Neural cell (in vitro differentiated cells): ENCODE results near the gene PMEPA1.

ENCODE experiments used
- EP300 ChIP-seq: fragments of 450-650 bp; conservative IDR thresholded peaks from 2 replicates; pipeline ENCODE4 v1.6.1; 2014; ENCODE audit warnings: antibody characterized with exemption, mild to moderate bottlenecking, moderate library complexity; ENCODE audit not compliant: poor library complexity, severe bottlenecking
- TF ChIP-seq, protein P1 (sequence below): fragments of 450-650 bp; IDR thresholded peaks from 2 replicates; pipeline ENCODE4 v1.5.1; 2014; ENCODE audit warnings: antibody characterized with exemption, mild to moderate bottlenecking, moderate library complexity; ENCODE audit not compliant: poor library complexity, severe bottlenecking

DNA sequence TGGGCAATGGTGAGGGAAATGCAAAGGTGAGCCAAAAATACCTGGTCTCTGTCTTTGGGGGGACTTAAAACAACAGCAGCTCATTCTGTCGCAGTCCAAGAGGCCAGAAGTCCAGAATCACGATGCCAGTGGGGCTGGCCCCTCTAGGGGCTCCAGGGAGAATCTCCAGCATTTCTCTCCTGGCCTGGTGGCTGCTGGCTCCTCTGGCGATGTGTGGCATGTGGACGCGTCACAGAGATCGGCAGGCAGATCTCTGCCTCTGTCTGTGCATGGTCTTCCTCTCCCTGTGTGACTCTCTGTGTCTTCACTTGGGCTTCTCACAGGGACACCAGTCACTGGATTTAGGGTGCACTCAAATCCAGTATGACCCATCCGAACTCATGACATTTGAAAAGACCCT lies 14.0 kb upstream of the PMEPA1 start:
- no peak for TF ChIP-seq EP300
- TF ChIP-seq, protein P1, sequence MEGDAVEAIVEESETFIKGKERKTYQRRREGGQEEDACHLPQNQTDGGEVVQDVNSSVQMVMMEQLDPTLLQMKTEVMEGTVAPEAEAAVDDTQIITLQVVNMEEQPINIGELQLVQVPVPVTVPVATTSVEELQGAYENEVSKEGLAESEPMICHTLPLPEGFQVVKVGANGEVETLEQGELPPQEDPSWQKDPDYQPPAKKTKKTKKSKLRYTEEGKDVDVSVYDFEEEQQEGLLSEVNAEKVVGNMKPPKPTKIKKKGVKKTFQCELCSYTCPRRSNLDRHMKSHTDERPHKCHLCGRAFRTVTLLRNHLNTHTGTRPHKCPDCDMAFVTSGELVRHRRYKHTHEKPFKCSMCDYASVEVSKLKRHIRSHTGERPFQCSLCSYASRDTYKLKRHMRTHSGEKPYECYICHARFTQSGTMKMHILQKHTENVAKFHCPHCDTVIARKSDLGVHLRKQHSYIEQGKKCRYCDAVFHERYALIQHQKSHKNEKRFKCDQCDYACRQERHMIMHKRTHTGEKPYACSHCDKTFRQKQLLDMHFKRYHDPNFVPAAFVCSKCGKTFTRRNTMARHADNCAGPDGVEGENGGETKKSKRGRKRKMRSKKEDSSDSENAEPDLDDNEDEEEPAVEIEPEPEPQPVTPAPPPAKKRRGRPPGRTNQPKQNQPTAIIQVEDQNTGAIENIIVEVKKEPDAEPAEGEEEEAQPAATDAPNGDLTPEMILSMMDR: no peak
